ENCODE data around the gene FNDC3A. TPM values are rescaled to one million over a fixed set of nuclear protein-coding genes. Genes with fewer than 3 reads are reported as not detected.

Gene FNDC3A
- total and polyA plus RNA-seq, 4 donors: 25.2 to 89.5 (median 32.1) TPM

DNA sequence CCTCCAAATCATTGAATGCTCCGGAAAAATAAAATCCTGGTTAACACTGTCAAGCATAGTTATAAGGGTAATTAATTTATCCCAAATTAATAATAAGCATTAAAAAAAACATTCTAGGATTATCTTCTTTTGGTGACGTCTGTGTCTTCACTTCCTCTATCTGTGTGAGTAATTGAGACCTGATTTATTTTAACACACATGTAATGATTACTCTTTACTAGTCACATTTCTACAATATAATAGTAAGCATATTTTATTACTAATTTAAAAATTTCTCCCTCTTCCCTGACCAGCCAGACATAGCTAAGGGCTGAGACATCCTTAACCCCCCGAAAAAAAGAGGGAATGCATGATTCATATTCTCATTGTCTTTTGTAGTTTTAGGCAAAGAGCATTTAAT, 2.3 kb downstream of the FNDC3A start:
- peak overlapping the region; percentile 87 to 100 for H3K9ac ChIP-seq (ENCODE audit: low read depth in 1 of 2, low read length in 2 of 2)
- peak overlapping the region in 2 of 3 donors; percentile 93 to 96 for H3K4me3 ChIP-seq (ENCODE audit: low read depth in 1 of 3, low read length in 3 of 3)
- H3K9me3 ChIP-seq (ENCODE audit: control insufficient read depth in 4 of 4, low read length in 3 of 4): peaks cover 0 to 13% (median 4%) of the 10 kb centered on the region in 4 donors
- H3K27me3 ChIP-seq (ENCODE audit: control insufficient read depth in 4 of 4, insufficient read depth in 4 of 4, low read length in 3 of 4): no peaks in the 10 kb centered on the region
- no peak for TF ChIP-seq GABPA (IDR thresholded peaks at IDR 0.05 in 1 of 2, conservative IDR thresholded peaks at IDR 0.05 in 1 of 2)
- no peak for TF ChIP-seq FOXA2 (IDR thresholded peaks at IDR 0.05)
- no peak for TF ChIP-seq NR2F2 (IDR thresholded peaks at IDR 0.05)
- no peak for TF ChIP-seq RAD21 (IDR thresholded peaks at IDR 0.05)
- TF ChIP-seq, protein P1, sequence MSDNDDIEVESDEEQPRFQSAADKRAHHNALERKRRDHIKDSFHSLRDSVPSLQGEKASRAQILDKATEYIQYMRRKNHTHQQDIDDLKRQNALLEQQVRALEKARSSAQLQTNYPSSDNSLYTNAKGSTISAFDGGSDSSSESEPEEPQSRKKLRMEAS (IDR thresholded peaks at IDR 0.05): no peak
- TF ChIP-seq FOXA1 (IDR thresholded peaks at IDR 0.05): no peak
- no peak for TF ChIP-seq RXRA (IDR thresholded peaks at IDR 0.05)
- TF ChIP-seq SP1 (IDR thresholded peaks at IDR 0.05): no peak
- TF ChIP-seq, protein P2, sequence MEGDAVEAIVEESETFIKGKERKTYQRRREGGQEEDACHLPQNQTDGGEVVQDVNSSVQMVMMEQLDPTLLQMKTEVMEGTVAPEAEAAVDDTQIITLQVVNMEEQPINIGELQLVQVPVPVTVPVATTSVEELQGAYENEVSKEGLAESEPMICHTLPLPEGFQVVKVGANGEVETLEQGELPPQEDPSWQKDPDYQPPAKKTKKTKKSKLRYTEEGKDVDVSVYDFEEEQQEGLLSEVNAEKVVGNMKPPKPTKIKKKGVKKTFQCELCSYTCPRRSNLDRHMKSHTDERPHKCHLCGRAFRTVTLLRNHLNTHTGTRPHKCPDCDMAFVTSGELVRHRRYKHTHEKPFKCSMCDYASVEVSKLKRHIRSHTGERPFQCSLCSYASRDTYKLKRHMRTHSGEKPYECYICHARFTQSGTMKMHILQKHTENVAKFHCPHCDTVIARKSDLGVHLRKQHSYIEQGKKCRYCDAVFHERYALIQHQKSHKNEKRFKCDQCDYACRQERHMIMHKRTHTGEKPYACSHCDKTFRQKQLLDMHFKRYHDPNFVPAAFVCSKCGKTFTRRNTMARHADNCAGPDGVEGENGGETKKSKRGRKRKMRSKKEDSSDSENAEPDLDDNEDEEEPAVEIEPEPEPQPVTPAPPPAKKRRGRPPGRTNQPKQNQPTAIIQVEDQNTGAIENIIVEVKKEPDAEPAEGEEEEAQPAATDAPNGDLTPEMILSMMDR (IDR thresholded peaks at IDR 0.05; ENCODE audit: low read depth, low read length, missing input control): no peak
- TF ChIP-seq, protein P3, sequence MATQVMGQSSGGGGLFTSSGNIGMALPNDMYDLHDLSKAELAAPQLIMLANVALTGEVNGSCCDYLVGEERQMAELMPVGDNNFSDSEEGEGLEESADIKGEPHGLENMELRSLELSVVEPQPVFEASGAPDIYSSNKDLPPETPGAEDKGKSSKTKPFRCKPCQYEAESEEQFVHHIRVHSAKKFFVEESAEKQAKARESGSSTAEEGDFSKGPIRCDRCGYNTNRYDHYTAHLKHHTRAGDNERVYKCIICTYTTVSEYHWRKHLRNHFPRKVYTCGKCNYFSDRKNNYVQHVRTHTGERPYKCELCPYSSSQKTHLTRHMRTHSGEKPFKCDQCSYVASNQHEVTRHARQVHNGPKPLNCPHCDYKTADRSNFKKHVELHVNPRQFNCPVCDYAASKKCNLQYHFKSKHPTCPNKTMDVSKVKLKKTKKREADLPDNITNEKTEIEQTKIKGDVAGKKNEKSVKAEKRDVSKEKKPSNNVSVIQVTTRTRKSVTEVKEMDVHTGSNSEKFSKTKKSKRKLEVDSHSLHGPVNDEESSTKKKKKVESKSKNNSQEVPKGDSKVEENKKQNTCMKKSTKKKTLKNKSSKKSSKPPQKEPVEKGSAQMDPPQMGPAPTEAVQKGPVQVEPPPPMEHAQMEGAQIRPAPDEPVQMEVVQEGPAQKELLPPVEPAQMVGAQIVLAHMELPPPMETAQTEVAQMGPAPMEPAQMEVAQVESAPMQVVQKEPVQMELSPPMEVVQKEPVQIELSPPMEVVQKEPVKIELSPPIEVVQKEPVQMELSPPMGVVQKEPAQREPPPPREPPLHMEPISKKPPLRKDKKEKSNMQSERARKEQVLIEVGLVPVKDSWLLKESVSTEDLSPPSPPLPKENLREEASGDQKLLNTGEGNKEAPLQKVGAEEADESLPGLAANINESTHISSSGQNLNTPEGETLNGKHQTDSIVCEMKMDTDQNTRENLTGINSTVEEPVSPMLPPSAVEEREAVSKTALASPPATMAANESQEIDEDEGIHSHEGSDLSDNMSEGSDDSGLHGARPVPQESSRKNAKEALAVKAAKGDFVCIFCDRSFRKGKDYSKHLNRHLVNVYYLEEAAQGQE (IDR thresholded peaks at IDR 0.05): no peak
- no peak for TF ChIP-seq YY1 (IDR thresholded peaks at IDR 0.05)
- WGBS: 63% methylated on average over 3 of the region's 3 CpGs
- H3K4me1 ChIP-seq (ENCODE audit: control insufficient read depth in 4 of 4, insufficient read depth in 4 of 4, low read length in 3 of 4): peaks cover 0 to 19% (median 3%) of the 10 kb centered on the region in 4 donors
- no peak for DNase-seq (ENCODE audit: low spot score)
- no peaks in the 10 kb centered on the region for H3K36me3 ChIP-seq (ENCODE audit: control insufficient read depth in 4 of 4, insufficient read depth in 3 of 4, low read depth in 1 of 4, low read length in 3 of 4)
- H3K27ac ChIP-seq (ENCODE audit: low read depth in 1 of 2, low read length in 2 of 2): no peak overlapping the region

DNA sequence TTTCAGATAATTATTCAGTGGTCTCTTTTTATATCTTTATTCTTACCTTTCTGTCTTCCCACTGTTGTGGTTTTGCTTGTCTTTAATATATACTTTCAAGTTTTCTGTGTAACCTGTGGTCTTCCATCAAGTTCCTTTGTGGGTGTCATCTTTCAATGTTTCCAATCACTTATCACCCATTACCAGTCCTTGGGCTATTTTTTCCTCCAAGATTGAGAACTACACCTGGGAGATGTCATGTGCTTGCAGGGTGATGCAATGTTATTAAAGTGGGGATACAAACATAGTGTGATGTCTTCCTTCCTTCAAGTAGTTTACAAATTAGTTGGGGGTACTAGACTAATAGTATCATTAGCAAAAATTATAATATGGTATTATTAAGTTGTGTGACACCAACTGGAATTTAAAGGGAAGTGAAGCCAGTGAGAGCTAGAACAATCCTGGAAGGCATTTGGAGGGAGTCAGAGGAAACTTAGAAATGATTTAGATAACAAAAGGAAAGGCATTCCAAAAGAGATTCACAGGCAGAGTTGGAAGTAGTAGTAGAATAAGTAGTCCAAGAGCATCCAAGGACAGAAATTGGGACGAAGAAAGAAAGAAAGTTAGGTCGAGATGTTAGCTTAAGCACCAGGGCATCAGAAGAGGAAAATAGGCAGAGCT, 3.4 kb downstream of the FNDC3A start:
- no peak overlapping the region for H3K4me3 ChIP-seq (ENCODE audit: low read depth in 1 of 3, low read length in 3 of 3)
- H3K27me3 ChIP-seq (ENCODE audit: control insufficient read depth in 4 of 4, insufficient read depth in 4 of 4, low read length in 3 of 4): no peaks in the 10 kb centered on the region
- H3K9ac ChIP-seq (ENCODE audit: low read depth in 1 of 2, low read length in 2 of 2): no peak overlapping the region
- H3K27ac ChIP-seq (ENCODE audit: low read depth in 1 of 2, low read length in 2 of 2): no peak overlapping the region
- peaks cover 0 to 3% (median under 1%) of the 10 kb centered on the region in 4 donors for H3K9me3 ChIP-seq (ENCODE audit: control insufficient read depth in 4 of 4, low read length in 3 of 4)
- 83% methylated on average over 2 of the region's 2 CpGs for WGBS
- no peaks in the 10 kb centered on the region for H3K36me3 ChIP-seq (ENCODE audit: control insufficient read depth in 4 of 4, insufficient read depth in 3 of 4, low read depth in 1 of 4, low read length in 3 of 4)
- H3K4me1 ChIP-seq (ENCODE audit: control insufficient read depth in 4 of 4, insufficient read depth in 4 of 4, low read length in 3 of 4): peaks cover 0 to 23% (median 3%) of the 10 kb centered on the region in 4 donors
- no peak for DNase-seq (ENCODE audit: low spot score)
- no peak for TF ChIP-seq JUND (IDR thresholded peaks at IDR 0.05)
- TF ChIP-seq, protein P4, sequence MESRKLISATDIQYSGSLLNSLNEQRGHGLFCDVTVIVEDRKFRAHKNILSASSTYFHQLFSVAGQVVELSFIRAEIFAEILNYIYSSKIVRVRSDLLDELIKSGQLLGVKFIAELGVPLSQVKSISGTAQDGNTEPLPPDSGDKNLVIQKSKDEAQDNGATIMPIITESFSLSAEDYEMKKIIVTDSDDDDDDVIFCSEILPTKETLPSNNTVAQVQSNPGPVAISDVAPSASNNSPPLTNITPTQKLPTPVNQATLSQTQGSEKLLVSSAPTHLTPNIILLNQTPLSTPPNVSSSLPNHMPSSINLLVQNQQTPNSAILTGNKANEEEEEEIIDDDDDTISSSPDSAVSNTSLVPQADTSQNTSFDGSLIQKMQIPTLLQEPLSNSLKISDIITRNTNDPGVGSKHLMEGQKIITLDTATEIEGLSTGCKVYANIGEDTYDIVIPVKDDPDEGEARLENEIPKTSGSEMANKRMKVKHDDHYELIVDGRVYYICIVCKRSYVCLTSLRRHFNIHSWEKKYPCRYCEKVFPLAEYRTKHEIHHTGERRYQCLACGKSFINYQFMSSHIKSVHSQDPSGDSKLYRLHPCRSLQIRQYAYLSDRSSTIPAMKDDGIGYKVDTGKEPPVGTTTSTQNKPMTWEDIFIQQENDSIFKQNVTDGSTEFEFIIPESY (IDR thresholded peaks at IDR 0.05): no peak
- TF ChIP-seq FOXA1 (IDR thresholded peaks at IDR 0.05): no peak
- no peak for TF ChIP-seq SP1 (IDR thresholded peaks at IDR 0.05)
- TF ChIP-seq FOXA2 (IDR thresholded peaks at IDR 0.05): no peak
- no peak for TF ChIP-seq GABPA (IDR thresholded peaks at IDR 0.05 in 1 of 2, conservative IDR thresholded peaks at IDR 0.05 in 1 of 2)
- TF ChIP-seq YY1 (IDR thresholded peaks at IDR 0.05): no peak
- TF ChIP-seq RAD21 (IDR thresholded peaks at IDR 0.05): no peak
- TF ChIP-seq, protein P5, sequence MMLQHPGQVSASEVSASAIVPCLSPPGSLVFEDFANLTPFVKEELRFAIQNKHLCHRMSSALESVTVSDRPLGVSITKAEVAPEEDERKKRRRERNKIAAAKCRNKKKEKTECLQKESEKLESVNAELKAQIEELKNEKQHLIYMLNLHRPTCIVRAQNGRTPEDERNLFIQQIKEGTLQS (IDR thresholded peaks at IDR 0.05): no peak
- TF ChIP-seq, protein P2 (IDR thresholded peaks at IDR 0.05; ENCODE audit: low read depth, low read length, missing input control): no peak
- TF ChIP-seq, protein P3 (IDR thresholded peaks at IDR 0.05): no peak
- no peak for TF ChIP-seq NR2F2 (IDR thresholded peaks at IDR 0.05)
- no peak for TF ChIP-seq HNF4A (conservative IDR thresholded peaks at IDR 0.05)
- no peak for TF ChIP-seq TAF1 (conservative IDR thresholded peaks at IDR 0.05)
- no peak for TF ChIP-seq RXRA (IDR thresholded peaks at IDR 0.05)
